SK-N-SH treated with all-trans-retinoic acid at 6 μM for 48 hours (cell line): ENCODE data around the gene PLSCR4.

Experiments used
- ATAC-seq: fragments of 200-7000 bp; cut with Tn5 transposase; 3 replicates; pipeline ENCODE4 v1.9.1; 2020; ENCODE audit warnings: mild to moderate bottlenecking, moderate library complexity
- ARNTL ChIP-seq: fragments of 450-650 bp; formaldehyde crosslinking; IDR thresholded peaks from 2 replicates; pipeline ENCODE4 v1.5.0; 2020; ENCODE audit warnings: low read depth, mild to moderate bottlenecking, moderate library complexity, borderline replicate concordance
- BACH2 ChIP-seq: fragments of 250-450 bp; sonication (Bioruptor Pico); IDR thresholded peaks from 2 replicates; pipeline ENCODE4 v1.9.0; 2021; ENCODE audit warnings: mild to moderate bottlenecking, borderline replicate concordance
- CREB5 ChIP-seq: fragments of 250-450 bp; sonication (Bioruptor Pico); IDR thresholded peaks from 2 replicates; pipeline ENCODE4 v1.5.1; 2020; ENCODE audit warnings: low read depth, mild to moderate bottlenecking, moderate library complexity
- CSRNP3 ChIP-seq: fragments of 250-450 bp; sonication (Bioruptor Pico); IDR thresholded peaks from 2 replicates; pipeline ENCODE4 v1.5.1; 2021; ENCODE audit warnings: mild to moderate bottlenecking, moderate library complexity
- ESRRG ChIP-seq: fragments of 250-450 bp; sonication (Bioruptor Pico); IDR thresholded peaks from 2 replicates; pipeline ENCODE4 v1.6.1; 2021; ENCODE audit warnings: mild to moderate bottlenecking
- GLIS3 ChIP-seq: fragments of 250-450 bp; sonication (Bioruptor Pico); IDR thresholded peaks from 2 replicates; pipeline ENCODE4 v1.5.0; 2020; ENCODE audit warnings: mild to moderate bottlenecking, moderate library complexity
- OSR1 ChIP-seq: fragments of 250-450 bp; sonication (Bioruptor Pico); IDR thresholded peaks from 2 replicates; pipeline ENCODE4 v1.8.0; 2022; ENCODE audit warnings: moderate library complexity, mild to moderate bottlenecking, inconsistent platforms
- PATZ1 ChIP-seq: fragments of 250-450 bp; sonication (Bioruptor Pico); IDR thresholded peaks from 2 replicates; pipeline ENCODE4 v1.8.0; 2020; ENCODE audit warnings: mild to moderate bottlenecking, moderate library complexity, borderline replicate concordance
- PPARA ChIP-seq: fragments of 250-450 bp; sonication (Bioruptor Pico); IDR thresholded peaks from 2 replicates; pipeline ENCODE4 v1.5.0; 2020; ENCODE audit warnings: mild to moderate bottlenecking, borderline replicate concordance
- RARB ChIP-seq: fragments of 250-450 bp; sonication (Bioruptor Pico); IDR thresholded peaks from 2 replicates; pipeline ENCODE4 v1.8.0; 2021; ENCODE audit warnings: mild to moderate bottlenecking, moderate library complexity
- SNAI2 ChIP-seq: fragments of 250-450 bp; sonication (Bioruptor Pico); IDR thresholded peaks from 2 replicates; pipeline ENCODE4 v1.5.0; 2020; ENCODE audit warnings: mild to moderate bottlenecking, moderate library complexity
- TCF4 ChIP-seq: fragments of 250-450 bp; sonication (Bioruptor Pico); IDR thresholded peaks from 2 replicates; pipeline ENCODE4 v1.8.0; 2021; ENCODE audit warnings: mild to moderate bottlenecking, moderate library complexity, borderline replicate concordance
- TOX ChIP-seq: fragments of 250-450 bp; sonication (Bioruptor Pico); IDR thresholded peaks from 2 replicates; pipeline ENCODE4 v1.8.0; 2021; ENCODE audit warnings: mild to moderate bottlenecking, moderate library complexity, borderline replicate concordance
- TSHZ2 ChIP-seq: fragments of 250-450 bp; sonication (Bioruptor Pico); IDR thresholded peaks from 2 replicates; pipeline ENCODE4 v1.5.0; 2020; ENCODE audit warnings: mild to moderate bottlenecking, moderate library complexity
- ZC3H10 ChIP-seq: fragments of 250-450 bp; sonication (Bioruptor Pico); IDR thresholded peaks from 2 replicates; pipeline ENCODE4 v1.5.1; 2021; ENCODE audit warnings: mild to moderate bottlenecking, moderate library complexity
- ZFP3 ChIP-seq: fragments of 250-450 bp; sonication (Bioruptor Pico); IDR thresholded peaks from 2 replicates; pipeline ENCODE4 v1.5.0; 2020; ENCODE audit warnings: mild to moderate bottlenecking, moderate library complexity
- ZFP30 ChIP-seq: fragments of 450-650 bp; formaldehyde crosslinking; IDR thresholded peaks from 2 replicates; pipeline ENCODE4 v1.5.0; 2022; ENCODE audit warnings: mild to moderate bottlenecking, moderate library complexity
- ZNF565 ChIP-seq: fragments of 450-650 bp; formaldehyde crosslinking; conservative IDR thresholded peaks from 2 replicates; pipeline ENCODE4 v1.5.0; 2020; ENCODE audit warnings: low read depth, mild to moderate bottlenecking, moderate library complexity

PLSCR4 gene

GRCh38 chr3:146249921-146250320 is 984 bp downstream of the PLSCR4 start:
- ATAC-seq = no peak
- TF ChIP-seq CSRNP3 (CRISPR knock-in tag) (no peak), PATZ1 (CRISPR knock-in tag) (no peak), ZFP30 (CRISPR knock-in tag) (no peak), PPARA (no peak), BACH2 (CRISPR knock-in tag) (no peak), ARNTL (CRISPR knock-in tag) (no peak), TSHZ2 (CRISPR knock-in tag) (no peak), TCF4 (CRISPR knock-in tag) (no peak), ZFP3 (CRISPR knock-in tag) (no peak), ZNF565 (no peak), TOX (CRISPR knock-in tag) (no peak)

- no peak for ATAC-seq
- TF ChIP-seq ARNTL (CRISPR knock-in tag) (no peak), ESRRG (no peak), SNAI2 (CRISPR knock-in tag) (no peak), CREB5 (no peak), ZNF565 (no peak), ZFP3 (CRISPR knock-in tag) (no peak), ZC3H10 (CRISPR knock-in tag) (no peak), TOX (CRISPR knock-in tag) (no peak), OSR1 (no peak), GLIS3 (CRISPR knock-in tag) (no peak), RARB (CRISPR knock-in tag) (no peak), TSHZ2 (CRISPR knock-in tag) (no peak), CSRNP3 (CRISPR knock-in tag) (no peak)
These were observed 3.0 kb downstream of the PLSCR4 start for GRCh38 chr3:146247911-146248310.

- ATAC-seq = no peak
- TF ChIP-seq ZC3H10 (CRISPR knock-in tag) (no peak), ARNTL (CRISPR knock-in tag) (no peak), ZFP30 (CRISPR knock-in tag) (no peak)
These were observed 4.4 kb downstream of the PLSCR4 start for GRCh38 chr3:146246526-146246925.
